ENCODE measurements around the gene OR2F1. TPM values are rescaled to one million over a fixed set of nuclear protein-coding genes. Genes with fewer than 3 reads are reported as not detected.

Gene OR2F1
- total and polyA plus RNA-seq, 9 donors: not detected

GRCh38 chr7:143960813-143961610, 6.4 kb downstream of the OR2F1 start:
- intact Hi-C loops (cut with DNase I): no loop called here
- H3K4me3 ChIP-seq: no peak overlapping the region
- no peaks in the 10 kb centered on the region for H3K4me1 ChIP-seq (ENCODE audit: insufficient read depth)
- H3K36me3 ChIP-seq: no peaks in the 10 kb centered on the region
- WGBS, 3 donors: 63 to 70% (median 64%) methylated on average over 5 of the region's 5 CpGs
- H3K27me3 ChIP-seq: no peaks in the 10 kb centered on the region
- H3K27ac ChIP-seq: no peak overlapping the region
- DNase-seq: no peak
- TF ChIP-seq EP300 (IDR thresholded peaks at IDR 0.05) (no peak), CTCF (IDR thresholded peaks at IDR 0.05) (no peak), POLR2A (IDR thresholded peaks at IDR 0.05) (no peak)
- no peaks in the 10 kb centered on the region for H3K9me3 ChIP-seq

GRCh38 chr7:143965280-143965679, 10.6 kb downstream of the OR2F1 start:
- Histone ChIP-seq H3K27me3 (no peaks in the 10 kb centered on the region), H3K27ac (no peak overlapping the region), H3K9me3 (no peaks in the 10 kb centered on the region), H3K4me1 (ENCODE audit: insufficient read depth) (no peaks in the 10 kb centered on the region), H3K4me3 (no peak overlapping the region), H3K36me3 (no peaks in the 10 kb centered on the region)
- no peak for DNase-seq
- TF ChIP-seq CTCF (IDR thresholded peaks at IDR 0.05) (no peak), POLR2A (IDR thresholded peaks at IDR 0.05) (no peak), EP300 (IDR thresholded peaks at IDR 0.05) (no peak)
- 11 to 22% (median 18%) methylated on average over 2 of the region's 2 CpGs for WGBS, 3 donors
- intact Hi-C loops (cut with DNase I): no loop called here

- no peak overlapping the region for H3K27ac ChIP-seq
- TF ChIP-seq POLR2A (IDR thresholded peaks at IDR 0.05) (no peak), CTCF (IDR thresholded peaks at IDR 0.05) (no peak), EP300 (IDR thresholded peaks at IDR 0.05) (no peak)
- no peak for DNase-seq
- intact Hi-C loops (cut with DNase I): no loop called here
- no peaks in the 10 kb centered on the region for H3K36me3 ChIP-seq
- H3K4me3 ChIP-seq: no peak overlapping the region
- H3K27me3 ChIP-seq: no peaks in the 10 kb centered on the region
- H3K9me3 ChIP-seq: no peaks in the 10 kb centered on the region
- H3K4me1 ChIP-seq (ENCODE audit: insufficient read depth): no peaks in the 10 kb centered on the region
- 78 to 81% (median 81%) methylated on average over 4 of the region's 4 CpGs for WGBS, 3 donors
Measured at GRCh38 chr7:143967398-143967797, 12.8 kb downstream of the OR2F1 start.

GRCh38 chr7:143973870-143974416, 19.3 kb downstream of the OR2F1 start:
- no peaks in the 10 kb centered on the region for H3K36me3 ChIP-seq
- no peak for DNase-seq
- no peak for TF ChIP-seq POLR2A (IDR thresholded peaks at IDR 0.05)
- H3K27me3 ChIP-seq: no peaks in the 10 kb centered on the region
- H3K9me3 ChIP-seq: no peaks in the 10 kb centered on the region
- intact Hi-C loops (cut with DNase I): no loop called here
- 40 to 44% (median 40%) methylated on average over 4 of the region's 4 CpGs for WGBS, 3 donors
- H3K27ac ChIP-seq: no peak overlapping the region
- no peaks in the 10 kb centered on the region for H3K4me1 ChIP-seq (ENCODE audit: insufficient read depth)
- H3K4me3 ChIP-seq: no peak overlapping the region

GRCh38 chr7:143974459-143974858, 19.8 kb downstream of the OR2F1 start:
- intact Hi-C loops (cut with DNase I): no loop called here
- Histone ChIP-seq H3K9me3 (no peaks in the 10 kb centered on the region), H3K27me3 (no peaks in the 10 kb centered on the region), H3K4me1 (ENCODE audit: insufficient read depth) (no peaks in the 10 kb centered on the region), H3K27ac (no peak overlapping the region), H3K36me3 (no peaks in the 10 kb centered on the region), H3K4me3 (no peak overlapping the region)
- no peak for DNase-seq
- 84 to 87% (median 86%) methylated on average over 4 of the region's 4 CpGs for WGBS, 3 donors
- TF ChIP-seq EP300 (IDR thresholded peaks at IDR 0.05) (no peak), POLR2A (IDR thresholded peaks at IDR 0.05) (no peak), CTCF (IDR thresholded peaks at IDR 0.05) (no peak)
